Choroid plexus epithelial cell (primary cell): Measurements from ENCODE around the gene GABRG3.

ENCODE experiments used
- DNase-seq: peaks from one replicate; pipeline ENCODE4 v3.0.0-alpha.2; 2010; ENCODE audit warnings: low read depth
- H3K4me3 ChIP-seq: 2 replicates; pipeline ENCODE4 v1.5.1; 2011; ENCODE audit warnings: low read depth, mild to moderate bottlenecking, control low read depth, low read length, moderate library complexity
- TF ChIP-seq, protein P1 (sequence below): conservative IDR thresholded peaks from 2 replicates; pipeline ENCODE4 v1.5.1; 2011; ENCODE audit warnings: low read depth, mild to moderate bottlenecking, control low read depth, inconsistent platforms, low read length, moderate library complexity

Gene GABRG3

DNA sequence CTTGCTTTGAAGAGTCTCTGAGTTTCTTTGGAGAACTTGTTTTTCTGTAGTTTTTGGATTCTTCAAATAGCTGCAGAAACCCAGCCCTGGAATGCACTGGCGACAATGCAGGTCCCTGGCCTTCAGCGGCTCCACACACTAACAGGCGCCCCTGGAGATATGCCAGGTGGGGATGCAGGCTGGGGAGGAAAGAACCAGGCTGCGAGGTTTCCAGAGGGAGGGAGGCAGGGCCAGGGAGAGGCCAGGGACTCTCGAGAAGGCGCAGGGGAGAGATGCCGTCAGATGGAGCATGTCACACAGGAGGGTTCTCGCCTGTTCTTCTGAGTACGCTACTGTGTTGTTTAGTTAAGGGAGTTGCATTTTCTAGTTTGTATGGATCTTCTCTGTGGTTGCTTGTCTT, 283.1 kb downstream of the GABRG3 start:
- DNase-seq: no peak
- TF ChIP-seq, protein P1, sequence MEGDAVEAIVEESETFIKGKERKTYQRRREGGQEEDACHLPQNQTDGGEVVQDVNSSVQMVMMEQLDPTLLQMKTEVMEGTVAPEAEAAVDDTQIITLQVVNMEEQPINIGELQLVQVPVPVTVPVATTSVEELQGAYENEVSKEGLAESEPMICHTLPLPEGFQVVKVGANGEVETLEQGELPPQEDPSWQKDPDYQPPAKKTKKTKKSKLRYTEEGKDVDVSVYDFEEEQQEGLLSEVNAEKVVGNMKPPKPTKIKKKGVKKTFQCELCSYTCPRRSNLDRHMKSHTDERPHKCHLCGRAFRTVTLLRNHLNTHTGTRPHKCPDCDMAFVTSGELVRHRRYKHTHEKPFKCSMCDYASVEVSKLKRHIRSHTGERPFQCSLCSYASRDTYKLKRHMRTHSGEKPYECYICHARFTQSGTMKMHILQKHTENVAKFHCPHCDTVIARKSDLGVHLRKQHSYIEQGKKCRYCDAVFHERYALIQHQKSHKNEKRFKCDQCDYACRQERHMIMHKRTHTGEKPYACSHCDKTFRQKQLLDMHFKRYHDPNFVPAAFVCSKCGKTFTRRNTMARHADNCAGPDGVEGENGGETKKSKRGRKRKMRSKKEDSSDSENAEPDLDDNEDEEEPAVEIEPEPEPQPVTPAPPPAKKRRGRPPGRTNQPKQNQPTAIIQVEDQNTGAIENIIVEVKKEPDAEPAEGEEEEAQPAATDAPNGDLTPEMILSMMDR: no peak
- H3K4me3 ChIP-seq: no peak overlapping the region

DNA sequence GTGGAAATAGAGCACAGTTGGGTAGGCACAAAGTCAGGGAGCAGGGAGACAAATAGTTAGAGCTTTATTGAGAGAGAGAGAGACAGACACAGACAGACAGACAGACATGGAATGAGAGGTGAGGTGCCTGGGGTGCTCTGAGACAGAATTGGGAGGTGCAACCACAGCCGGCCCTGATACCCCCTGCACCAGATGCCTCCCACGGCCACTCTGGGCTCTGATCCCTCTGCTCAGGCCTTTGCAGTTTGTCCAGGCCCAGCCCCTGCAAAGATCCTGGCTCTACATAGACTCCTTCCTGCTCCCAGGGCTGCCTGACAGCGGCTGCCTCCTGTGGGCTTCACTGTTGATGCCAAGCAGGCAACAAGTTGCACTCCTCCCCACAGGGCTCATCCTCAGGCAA, 283.8 kb downstream of the GABRG3 start:
- DNase-seq: no peak
- H3K4me3 ChIP-seq: no peak overlapping the region
- TF ChIP-seq, protein P1: no peak

DNA sequence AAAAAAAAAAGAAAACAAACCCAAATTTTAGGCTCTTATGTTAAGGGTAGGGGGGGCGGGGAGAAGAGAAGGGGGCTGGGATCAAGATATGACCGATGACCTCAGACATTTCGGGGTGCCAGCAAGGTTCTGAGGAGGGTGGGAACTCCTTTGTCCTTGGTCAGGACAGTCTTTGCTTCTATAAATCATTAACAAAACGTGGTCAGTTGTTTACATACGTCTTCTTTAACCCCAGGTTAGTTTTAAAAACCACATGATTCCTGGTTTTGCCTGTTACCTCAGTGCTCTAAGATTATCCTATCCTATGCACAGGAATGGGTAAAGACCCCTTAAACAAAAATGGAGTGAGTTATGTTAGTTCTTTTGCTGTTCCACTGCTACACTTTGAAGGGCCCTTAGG, 285.5 kb downstream of the GABRG3 start:
- H3K4me3 ChIP-seq: no peak overlapping the region
- TF ChIP-seq, protein P1: no peak
- DNase-seq: no peak

DNA sequence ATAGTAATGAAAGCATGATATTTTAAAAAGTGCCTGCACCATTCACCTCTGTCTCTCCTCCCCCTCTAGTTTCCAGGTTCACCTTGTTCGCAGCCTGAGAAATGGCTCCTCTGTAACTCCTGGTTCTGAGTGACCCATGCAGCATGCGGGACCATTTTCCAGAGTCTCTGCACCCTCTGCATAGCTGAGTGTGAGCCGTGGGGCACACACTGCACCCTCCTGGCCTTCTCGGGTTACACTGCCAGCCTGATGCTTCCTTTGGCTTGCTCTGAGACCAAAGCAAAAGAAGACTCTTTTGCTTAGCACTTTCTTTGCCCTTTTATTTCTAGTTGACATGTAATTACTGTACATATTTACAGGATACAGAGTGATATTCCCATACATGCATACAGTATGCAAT, 287.3 kb downstream of the GABRG3 start:
- H3K4me3 ChIP-seq: no peak overlapping the region
- TF ChIP-seq, protein P1: no peak
- no peak for DNase-seq

DNA sequence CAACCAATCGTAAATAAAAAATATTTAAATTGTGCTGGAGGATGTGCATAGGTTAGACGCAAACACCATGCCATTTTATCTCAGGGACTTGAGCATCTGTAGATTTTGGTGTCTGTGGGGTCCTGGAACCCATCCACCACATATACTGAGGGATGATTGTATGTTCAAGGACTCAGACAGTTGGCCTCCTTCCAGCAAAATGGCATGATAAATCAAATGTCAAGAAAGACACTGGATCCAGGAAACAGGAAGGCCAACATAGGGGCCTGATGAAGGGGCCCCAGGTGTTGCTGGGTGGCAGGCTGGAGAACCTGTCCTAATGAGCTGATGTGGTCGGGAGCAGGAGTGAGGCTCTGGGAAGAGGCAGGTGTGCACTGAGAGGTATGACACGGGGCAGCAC, 289.5 kb downstream of the GABRG3 start:
- TF ChIP-seq, protein P1: no peak
- no peak for DNase-seq
- no peak overlapping the region for H3K4me3 ChIP-seq

DNA sequence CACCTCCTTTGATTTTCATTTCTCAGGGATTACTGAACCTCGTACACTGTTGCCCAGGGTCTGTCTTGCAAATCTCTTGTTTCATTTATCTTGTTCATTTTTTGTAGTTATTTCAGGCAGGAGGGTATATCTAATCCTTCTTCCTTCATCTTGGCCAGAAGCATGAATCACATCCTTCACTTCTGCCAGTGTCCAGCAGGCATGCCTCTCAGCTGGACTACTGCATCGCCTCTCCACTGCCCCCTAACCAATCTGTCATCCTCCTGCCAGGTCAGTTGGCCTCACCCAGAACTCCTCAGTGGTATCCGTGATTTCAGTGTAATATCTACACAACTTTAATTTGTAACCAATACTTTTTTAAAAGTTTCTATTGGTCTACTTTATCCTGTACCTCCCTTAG, 297.9 kb downstream of the GABRG3 start:
- TF ChIP-seq, protein P1: no peak
- no peak for DNase-seq
- no peak overlapping the region for H3K4me3 ChIP-seq

DNA sequence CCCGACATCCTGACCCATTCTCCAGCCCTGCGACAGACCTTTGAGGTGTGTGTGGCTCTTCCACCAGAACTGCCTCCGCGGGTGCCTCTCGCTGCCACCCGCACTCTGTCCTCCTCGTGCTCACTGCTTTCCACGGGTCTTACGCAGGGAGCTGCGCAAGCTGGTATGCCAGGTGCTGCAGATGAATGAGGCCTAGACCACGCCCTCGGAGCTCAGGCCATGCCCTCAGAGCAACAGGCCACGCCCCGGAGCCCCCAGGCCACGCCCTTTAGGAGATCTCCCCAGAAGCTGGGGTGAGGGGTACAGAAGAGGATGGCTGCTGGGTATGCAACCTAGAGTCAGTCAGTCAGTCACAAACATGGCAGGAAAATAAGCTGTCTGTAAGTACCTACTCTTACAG, 300.3 kb downstream of the GABRG3 start:
- DNase-seq: no peak
- TF ChIP-seq, protein P1: no peak
- H3K4me3 ChIP-seq: no peak overlapping the region
